ENCODE results near the gene PARD3B. TPM values are rescaled to one million over a fixed set of nuclear protein-coding genes. Genes with fewer than 3 reads are reported as not detected.

PARD3B gene
- total RNA-seq, 1 experiment from 2014 or later, result 3.6 TPM

- Histone ChIP-seq H3K4me1 (ENCODE audit: control insufficient read depth, insufficient read depth, low read length) (no peaks in the 10 kb centered on the region), H3K9me3 (ENCODE audit: control insufficient read depth, insufficient read depth, low read depth, low read length) (no peaks in the 10 kb centered on the region), H3K27ac (ENCODE audit: low read length) (no peak overlapping the region), H3K4me3 (ENCODE audit: low read depth in 2 of 2, low read length in 2 of 2) (no peak overlapping the region), H3K27me3 (ENCODE audit: control insufficient read depth, insufficient read depth, low read length) (no peaks in the 10 kb centered on the region), H3K36me3 (ENCODE audit: control insufficient read depth, insufficient read depth, low read length) (no peaks in the 10 kb centered on the region)
- BruUV-seq (replicated peaks), result no TSS peak
- TF ChIP-seq, protein P1, sequence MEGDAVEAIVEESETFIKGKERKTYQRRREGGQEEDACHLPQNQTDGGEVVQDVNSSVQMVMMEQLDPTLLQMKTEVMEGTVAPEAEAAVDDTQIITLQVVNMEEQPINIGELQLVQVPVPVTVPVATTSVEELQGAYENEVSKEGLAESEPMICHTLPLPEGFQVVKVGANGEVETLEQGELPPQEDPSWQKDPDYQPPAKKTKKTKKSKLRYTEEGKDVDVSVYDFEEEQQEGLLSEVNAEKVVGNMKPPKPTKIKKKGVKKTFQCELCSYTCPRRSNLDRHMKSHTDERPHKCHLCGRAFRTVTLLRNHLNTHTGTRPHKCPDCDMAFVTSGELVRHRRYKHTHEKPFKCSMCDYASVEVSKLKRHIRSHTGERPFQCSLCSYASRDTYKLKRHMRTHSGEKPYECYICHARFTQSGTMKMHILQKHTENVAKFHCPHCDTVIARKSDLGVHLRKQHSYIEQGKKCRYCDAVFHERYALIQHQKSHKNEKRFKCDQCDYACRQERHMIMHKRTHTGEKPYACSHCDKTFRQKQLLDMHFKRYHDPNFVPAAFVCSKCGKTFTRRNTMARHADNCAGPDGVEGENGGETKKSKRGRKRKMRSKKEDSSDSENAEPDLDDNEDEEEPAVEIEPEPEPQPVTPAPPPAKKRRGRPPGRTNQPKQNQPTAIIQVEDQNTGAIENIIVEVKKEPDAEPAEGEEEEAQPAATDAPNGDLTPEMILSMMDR (IDR thresholded peaks at IDR 0.05), result peak; percentile 50
- no peak for TF ChIP-seq REST (IDR thresholded peaks at IDR 0.05; ENCODE audit: insufficient read depth in 1 of 2, low read depth in 2 of 2, low read length in 1 of 2)
- intact Hi-C loops (cut with micrococcal nuclease; ENCODE audit: unreplicated experiment) (no loop called here), in situ Hi-C loops (cut with HindIII; ENCODE audit: low pct_unique_long_range_greater_than_20kb, low sequenced_read_pairs) (no loop called here)
- ChIA-PET CTCF (interaction anchor here (0.5 to 1.1 kb wide), 4 partner anchors 45 to 790 kb away, joined by 3 read pairs; no protein-coding TSS in a partner anchor), POLR2A (interaction anchor here (0.6 kb wide), 1 partner anchor 735 kb away, joined by 3 read pairs; no protein-coding TSS in a partner anchor)
- ATAC-seq, result no peak
- DNase-seq (ENCODE audit: low read depth, low spot score), result no peak
These were observed 340.5 kb downstream of the PARD3B start for GRCh38 chr2:204885747-204886146.

DNA sequence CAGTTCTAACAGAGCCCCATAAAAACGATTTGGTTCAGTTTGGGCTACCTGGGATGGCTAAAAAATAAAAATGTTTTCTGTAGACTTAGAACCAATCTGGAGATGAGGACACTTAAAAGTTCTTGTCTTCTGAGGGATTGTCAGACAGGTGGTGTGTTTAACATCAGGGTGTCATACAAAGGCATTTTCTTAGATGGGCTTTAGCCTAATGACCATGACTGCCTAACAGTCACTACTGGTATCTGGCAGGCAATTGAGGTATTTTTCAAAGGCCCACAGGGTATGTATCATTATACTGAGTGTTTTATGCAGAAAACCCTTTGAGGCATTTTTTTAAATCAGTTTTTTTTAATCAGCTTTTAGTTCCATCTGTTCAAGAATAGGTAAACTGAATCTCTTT is 341.4 kb downstream of the PARD3B start:
- H3K9me3 ChIP-seq (ENCODE audit: control insufficient read depth, insufficient read depth, low read depth, low read length), result no peaks in the 10 kb centered on the region
- H3K27me3 ChIP-seq (ENCODE audit: control insufficient read depth, insufficient read depth, low read length), result no peaks in the 10 kb centered on the region
- ChIA-PET POLR2A (no interaction called here), CTCF (no interaction called here)
- intact Hi-C loops (cut with micrococcal nuclease; ENCODE audit: unreplicated experiment), result no loop called here
- H3K36me3 ChIP-seq (ENCODE audit: control insufficient read depth, insufficient read depth, low read length), result no peaks in the 10 kb centered on the region
- no peak overlapping the region for H3K27ac ChIP-seq (ENCODE audit: low read length)
- no peak for TF ChIP-seq SIN3A (IDR thresholded peaks at IDR 0.05; ENCODE audit: borderline replicate concordance, insufficient read depth, low read depth, low read length)
- no peak for TF ChIP-seq REST (IDR thresholded peaks at IDR 0.05; ENCODE audit: insufficient read depth in 1 of 2, low read depth in 2 of 2, low read length in 1 of 2)
- TF ChIP-seq POLR2AphosphoS5 (IDR thresholded peaks at IDR 0.05; ENCODE audit: low read depth, low read length), result no peak
- TF ChIP-seq, protein P1 (IDR thresholded peaks at IDR 0.05), result no peak
- no peak for TF ChIP-seq TCF7L2 (IDR thresholded peaks at IDR 0.05; ENCODE audit: low read depth, low read length)
- in situ Hi-C loops (cut with HindIII; ENCODE audit: low pct_unique_long_range_greater_than_20kb, low sequenced_read_pairs), result no loop called here
- no peaks in the 10 kb centered on the region for H3K4me1 ChIP-seq (ENCODE audit: control insufficient read depth, insufficient read depth, low read length)
- ATAC-seq (no peak), DNase-seq (ENCODE audit: low read depth, low spot score) (no peak)
- no TSS peak for BruUV-seq (replicated peaks)
- no peak overlapping the region for H3K4me3 ChIP-seq (ENCODE audit: low read depth in 2 of 2, low read length in 2 of 2)

Data from Panc1 (cell line).